Muscle layer of colon (tissue), 2 donors: ENCODE results near the gene GPN2.
A peak's percentile ranks its signal among the peaks of the same experiment; 100 is the strongest.
"Not testable (repeated sequence)": the region's sequence is repeated elsewhere in the genome, so short reads cannot be mapped to it uniquely, and the experiment has no call there.

Experiments used
- H3K27ac ChIP-seq: one replicate; pipeline ENCODE4 v1.7.0; 2013; ENCODE audit warnings: low read depth, mild to moderate bottlenecking, low read length, moderate library complexity
- H3K27me3 ChIP-seq, 2 donors: one replicate each; pipeline ENCODE4 v1.7.0; 2013; ENCODE audit warnings: low read length in 2 of 2, mild to moderate bottlenecking in 2 of 2; ENCODE audit not compliant: insufficient read depth in 2 of 2, control insufficient read depth in 1 of 2
- H3K36me3 ChIP-seq: one replicate; pipeline ENCODE4 v1.7.0; 2013; ENCODE audit warnings: mild to moderate bottlenecking, low read length; ENCODE audit not compliant: insufficient read depth
- H3K4me1 ChIP-seq: one replicate; pipeline ENCODE4 v1.7.0; 2013; ENCODE audit warnings: mild to moderate bottlenecking, low read length; ENCODE audit not compliant: insufficient read depth
- H3K4me3 ChIP-seq, 2 donors: one replicate each; pipeline ENCODE4 v1.7.0; 2013; ENCODE audit warnings: low read length in 2 of 2, low read depth in 1 of 2, mild to moderate bottlenecking in 1 of 2, moderate library complexity in 1 of 2
- H3K9ac ChIP-seq: one replicate; pipeline ENCODE4 v1.7.0; 2013; ENCODE audit warnings: low read length
- H3K9me3 ChIP-seq: one replicate; pipeline ENCODE4 v1.7.0; 2013; ENCODE audit warnings: mild to moderate bottlenecking, low read length
- donor health status: abdominal sarcoma.
- donor health status: Adenocarcinoma of cecum.

Gene GPN2

GRCh38 chr1:26900001-26900814 is 10.1 kb upstream of the GPN2 start, which contains the start of gene GPATCH3:
GPATCH3 (minus strand) TSS chr1:26900467; CDS start chr1:26900442, 25 bp downstream.
- H3K4me1 ChIP-seq: peaks cover 19% of the 10 kb centered on the region
- no peaks in the 10 kb centered on the region for H3K27me3 ChIP-seq
- H3K4me3 ChIP-seq: peak within 1 kb of the TSS; percentile 98 to 99
- peaks cover 14% of the 10 kb centered on the region for H3K36me3 ChIP-seq
- peak within 1 kb of the TSS; percentile 87 for H3K9ac ChIP-seq
- peak within 1 kb of the TSS; percentile 89 for H3K27ac ChIP-seq
- H3K9me3 ChIP-seq: no peaks in the 10 kb centered on the region

- H3K4me1 ChIP-seq: peaks cover 19% of the 10 kb centered on the region
- no peak overlapping the region for H3K4me3 ChIP-seq
- no peak overlapping the region for H3K9ac ChIP-seq
- H3K9me3 ChIP-seq: no peaks in the 10 kb centered on the region
- peaks cover 42% of the 10 kb centered on the region for H3K36me3 ChIP-seq
- H3K27ac ChIP-seq: no peak overlapping the region
- H3K27me3 ChIP-seq: no peaks in the 10 kb centered on the region
These were observed 7.3 kb upstream of the GPN2 start for GRCh38 chr1:26897351-26897750.

- H3K4me1 ChIP-seq: peaks cover 17% of the 10 kb centered on the region
- H3K27ac ChIP-seq: no peak overlapping the region
- no peaks in the 10 kb centered on the region for H3K9me3 ChIP-seq
- no peak overlapping the region for H3K4me3 ChIP-seq
- H3K36me3 ChIP-seq: peaks cover 44% of the 10 kb centered on the region
- H3K27me3 ChIP-seq: no peaks in the 10 kb centered on the region
- H3K9ac ChIP-seq: no peak overlapping the region
These were observed 4.2 kb upstream of the GPN2 start for GRCh38 chr1:26894263-26894662.

- no peaks in the 10 kb centered on the region for H3K27me3 ChIP-seq
- H3K4me1 ChIP-seq: peaks cover 22% of the 10 kb centered on the region
- no peaks in the 10 kb centered on the region for H3K9me3 ChIP-seq
- H3K9ac ChIP-seq: peak overlapping the region; percentile 83
- peak overlapping the region; percentile 97 for H3K27ac ChIP-seq
- H3K36me3 ChIP-seq: peaks cover 59% of the 10 kb centered on the region
- peak overlapping the region; percentile 95 to 96 for H3K4me3 ChIP-seq
These were observed 349 bp upstream of the GPN2 start for GRCh38 chr1:26890467-26890796.

- peaks cover 57% of the 10 kb centered on the region for H3K36me3 ChIP-seq
- H3K9me3 ChIP-seq: no peaks in the 10 kb centered on the region
- H3K27me3 ChIP-seq: no peaks in the 10 kb centered on the region
- peaks cover 22% of the 10 kb centered on the region for H3K4me1 ChIP-seq
- H3K4me3 ChIP-seq: no peak overlapping the region
- no peak overlapping the region for H3K27ac ChIP-seq
- H3K9ac ChIP-seq: no peak overlapping the region
These were observed 1.9 kb downstream of the GPN2 start for GRCh38 chr1:26888231-26888630.

- peaks cover 58% of the 10 kb centered on the region for H3K36me3 ChIP-seq
- no peaks in the 10 kb centered on the region for H3K9me3 ChIP-seq
- H3K9ac ChIP-seq: no peak overlapping the region
- H3K27ac ChIP-seq: no peak overlapping the region
- H3K4me1 ChIP-seq: peaks cover 22% of the 10 kb centered on the region
- H3K27me3 ChIP-seq: no peaks in the 10 kb centered on the region
- no peak overlapping the region for H3K4me3 ChIP-seq
These were observed 3.0 kb downstream of the GPN2 start for GRCh38 chr1:26887125-26887524.

GRCh38 chr1:26882696-26883463 is 7.2 kb downstream of the GPN2 start:
- Histone ChIP-seq H3K27me3 (no peaks in the 10 kb centered on the region), H3K36me3 (peaks cover 70% of the 10 kb centered on the region), H3K9me3 (no peaks in the 10 kb centered on the region), H3K9ac (no peak overlapping the region), H3K4me1 (no peaks in the 10 kb centered on the region), H3K27ac (no peak overlapping the region), H3K4me3 (no peak overlapping the region)

GRCh38 chr1:26881611-26882010 is 8.5 kb downstream of the GPN2 start:
- H3K36me3 ChIP-seq: peaks cover 65% of the 10 kb centered on the region
- not testable (repeated sequence) for H3K9me3 ChIP-seq, H3K4me3 ChIP-seq, H3K27me3 ChIP-seq, H3K9ac ChIP-seq, H3K27ac ChIP-seq, H3K4me1 ChIP-seq

GRCh38 chr1:26879793-26880192 is 10.3 kb downstream of the GPN2 start:
- Histone ChIP-seq H3K27me3 (no peaks in the 10 kb centered on the region), H3K9me3 (no peaks in the 10 kb centered on the region), H3K36me3 (peaks cover 53% of the 10 kb centered on the region), H3K9ac (no peak overlapping the region), H3K4me3 (no peak overlapping the region), H3K27ac (no peak overlapping the region), H3K4me1 (no peaks in the 10 kb centered on the region)

GRCh38 chr1:26877326-26877725 is 12.8 kb downstream of the GPN2 start:
- Histone ChIP-seq H3K9me3 (no peaks in the 10 kb centered on the region), H3K27me3 (no peaks in the 10 kb centered on the region), H3K4me3 (no peak overlapping the region), H3K4me1 (no peaks in the 10 kb centered on the region), H3K9ac (no peak overlapping the region), H3K27ac (no peak overlapping the region), H3K36me3 (peaks cover 30% of the 10 kb centered on the region)

GRCh38 chr1:26874896-26875295 is 15.2 kb downstream of the GPN2 start:
- Histone ChIP-seq H3K9ac (no peak overlapping the region), H3K27ac (no peak overlapping the region), H3K36me3 (peaks cover 20% of the 10 kb centered on the region), H3K4me1 (no peaks in the 10 kb centered on the region), H3K4me3 (no peak overlapping the region), H3K9me3 (no peaks in the 10 kb centered on the region), H3K27me3 (no peaks in the 10 kb centered on the region)
